ENCODE results near the gene MYOC.
"Not testable (repeated sequence)": the region's sequence is repeated elsewhere in the genome, so short reads cannot be mapped to it uniquely, and the experiment has no call there.

The MYOC gene

DNA sequence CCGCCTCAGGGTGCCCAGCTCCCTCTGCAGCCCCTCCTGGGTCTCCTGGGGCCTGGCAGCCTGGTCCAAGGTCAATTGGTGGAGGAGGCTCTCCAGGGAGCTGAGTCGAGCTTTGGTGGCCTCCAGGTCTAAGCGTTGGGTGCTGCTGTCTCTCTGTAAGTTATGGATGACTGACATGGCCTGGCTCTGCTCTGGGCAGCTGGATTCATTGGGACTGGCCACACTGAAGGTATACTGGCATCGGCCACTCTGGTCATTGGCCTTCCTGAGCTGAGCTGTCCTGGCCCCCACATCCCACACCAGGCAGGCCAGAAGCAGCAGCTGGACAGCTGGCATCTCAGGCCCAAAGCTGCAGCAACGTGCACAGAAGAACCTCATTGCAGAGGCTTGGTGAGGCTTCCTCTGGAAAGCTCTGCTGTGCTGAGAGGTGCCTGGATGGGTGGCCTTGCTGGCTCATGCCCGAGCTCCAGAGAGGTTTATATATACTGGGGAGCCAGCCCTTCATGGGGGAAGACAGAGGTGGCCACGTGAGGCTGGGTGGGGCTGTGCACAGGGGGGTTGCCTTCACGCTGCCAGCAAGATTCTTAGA lies at the start of gene MYOC:
MYOC (minus strand) TSS at position 455 of the 589 bp plus-strand sequence; CDS start at position 378, 77 bp downstream.
- CTCF ChIA-PET: interaction anchor here (0.8 to 1.0 kb wide), 2 partner anchors 17 to 24 kb away, joined by 3 to 5 read pairs; no protein-coding TSS in a partner anchor
- DNase-seq (ENCODE audit: extremely low spot score): no peak
- POLR2A ChIA-PET: no interaction called here
- TF ChIP-seq CTCF (IDR thresholded peaks at IDR 0.05; ENCODE audit: control extremely low read depth, extremely low read depth, low read depth, missing control alignments): no peak

DNA sequence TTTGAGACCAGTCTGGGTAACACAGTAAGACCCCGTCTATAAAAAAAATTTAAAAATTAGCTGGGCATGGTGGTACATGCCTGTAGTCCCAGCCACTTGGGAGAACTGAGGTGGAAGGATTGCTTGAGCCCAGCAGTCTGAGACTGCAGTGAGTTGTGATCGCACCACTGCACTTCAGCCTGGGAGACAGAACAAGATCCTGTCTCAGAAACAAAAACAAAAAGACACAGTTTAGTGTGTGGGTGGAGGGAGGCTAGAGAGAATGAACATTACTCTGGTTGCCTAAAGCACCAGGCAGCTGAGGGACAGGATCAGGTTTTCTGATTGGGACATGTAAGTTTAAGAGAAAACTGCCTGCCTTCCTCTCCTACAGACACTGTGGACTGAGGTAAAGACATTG lies 47.0 kb upstream of the MYOC start:
- CTCF ChIA-PET: no interaction called here
- TF ChIP-seq CTCF (IDR thresholded peaks at IDR 0.05; ENCODE audit: control extremely low read depth, extremely low read depth, low read depth, missing control alignments): no peak

GRCh38 chr1:171695772-171696171 lies 43.3 kb upstream of the MYOC start:
- CTCF ChIA-PET; POLR2A ChIA-PET; DNase-seq (ENCODE audit: extremely low spot score): not testable (repeated sequence)

More for the DNA sequence above, 47.0 kb upstream of the MYOC start:
- POLR2A ChIA-PET: no interaction called here
- no peak for DNase-seq (ENCODE audit: extremely low spot score)

DNA sequence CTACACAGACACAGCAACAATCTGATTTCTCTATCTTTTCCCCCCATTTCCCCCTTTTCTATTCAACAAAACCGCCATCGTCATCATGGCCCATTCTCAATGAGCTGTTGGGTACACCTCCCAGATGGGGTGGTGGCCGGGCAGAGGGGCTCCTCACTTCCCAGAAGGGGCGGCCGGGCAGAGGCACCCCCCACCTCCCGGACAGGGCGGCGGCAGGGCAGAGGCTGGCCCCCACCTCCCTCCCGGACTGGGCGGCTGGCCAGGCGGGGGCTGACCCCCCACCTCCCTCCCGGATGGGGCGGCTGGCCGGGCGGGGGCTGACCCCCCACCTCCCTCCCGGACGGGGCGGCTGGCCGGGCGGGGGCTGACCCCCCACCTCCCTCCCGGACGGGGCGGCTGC lies 41.1 kb upstream of the MYOC start:
- POLR2A ChIA-PET; CTCF ChIA-PET; DNase-seq (ENCODE audit: extremely low spot score): not testable (repeated sequence)

DNA sequence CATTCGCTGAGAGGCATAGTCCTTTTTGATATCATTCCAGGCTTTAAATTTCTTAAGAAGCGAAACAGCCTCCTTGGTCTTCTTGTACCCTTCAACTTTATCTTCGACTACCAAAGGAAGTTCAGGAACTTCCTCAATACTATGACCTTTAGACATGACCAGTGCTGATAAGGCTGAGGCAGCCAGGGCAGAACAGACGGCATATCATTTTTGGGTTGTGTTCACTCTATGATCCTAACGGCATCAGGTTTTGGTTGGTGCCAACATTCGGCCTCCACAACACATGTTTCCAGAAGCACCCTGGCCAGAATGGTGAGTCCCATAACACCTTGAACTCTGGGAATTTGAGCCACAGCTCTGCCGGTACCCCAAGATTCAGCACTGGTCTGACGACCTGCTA lies 31.4 kb upstream of the MYOC start:
- ChIA-PET CTCF (no interaction called here), POLR2A (no interaction called here)
- DNase-seq (ENCODE audit: extremely low spot score): no peak
- no peak for TF ChIP-seq CTCF (IDR thresholded peaks at IDR 0.05; ENCODE audit: control extremely low read depth, extremely low read depth, low read depth, missing control alignments)

DNA sequence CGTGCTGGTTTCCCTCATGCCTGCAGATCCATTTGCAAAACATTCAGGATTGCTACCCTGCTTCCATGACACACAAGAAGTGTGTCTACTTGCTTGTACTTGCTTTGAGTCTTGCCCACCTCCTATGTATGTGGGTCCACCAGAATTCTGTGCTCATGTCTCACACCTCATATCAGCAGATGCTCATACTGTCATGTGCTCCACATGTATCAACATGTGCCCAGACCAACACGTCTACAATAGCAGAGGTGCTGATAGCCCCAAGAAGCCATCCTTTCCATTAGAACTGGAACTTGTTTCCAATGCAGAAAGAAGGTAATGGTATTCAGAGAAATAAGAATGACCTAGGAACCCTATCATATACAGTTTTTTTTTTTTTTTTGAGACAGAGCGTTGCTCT lies 27.9 kb upstream of the MYOC start:
- POLR2A ChIA-PET: no interaction called here
- no peak for DNase-seq (ENCODE audit: extremely low spot score)
- CTCF ChIA-PET: no interaction called here
- no peak for TF ChIP-seq CTCF (IDR thresholded peaks at IDR 0.05; ENCODE audit: control extremely low read depth, extremely low read depth, low read depth, missing control alignments)

DNA sequence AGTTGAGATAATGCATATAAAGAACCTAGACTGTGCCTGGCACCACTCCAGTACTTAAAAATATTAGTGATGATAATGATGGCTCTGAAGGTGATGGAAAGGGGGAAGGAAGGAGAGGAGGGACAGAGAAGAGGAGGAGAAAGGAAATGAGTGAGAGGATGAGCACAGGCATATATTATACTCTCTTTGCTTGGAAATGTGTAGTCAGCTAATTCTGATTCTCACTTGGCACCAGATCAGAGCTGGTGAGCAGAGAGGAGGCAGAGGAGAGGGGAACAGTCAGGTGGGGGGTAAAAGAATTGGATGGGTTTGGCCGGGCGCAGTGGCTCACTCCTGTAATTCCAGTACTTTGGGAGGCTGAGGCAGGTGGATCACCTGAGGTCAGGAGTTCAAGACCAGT lies 24.3 kb upstream of the MYOC start:
- DNase-seq (ENCODE audit: extremely low spot score): no peak
- ChIA-PET CTCF (interaction anchor here (0.9 to 1.7 kb wide), 2 partner anchors 20 to 25 kb away, joined by 3 to 5 read pairs; partner anchors contain the start of gene MYOC), POLR2A (no interaction called here)
- no peak for TF ChIP-seq CTCF (IDR thresholded peaks at IDR 0.05; ENCODE audit: control extremely low read depth, extremely low read depth, low read depth, missing control alignments)
